NCI-H128 (cell line): ENCODE results near the gene APLF.
A peak's percentile ranks its signal among the peaks of the same experiment; 100 is the strongest.

Experiments used
- DNase-seq: peaks from one replicate; lab custom pipeline; 2025; ENCODE audit not compliant: unreplicated experiment; lab: John Stamatoyannopoulos, UW

The APLF gene, protein sequence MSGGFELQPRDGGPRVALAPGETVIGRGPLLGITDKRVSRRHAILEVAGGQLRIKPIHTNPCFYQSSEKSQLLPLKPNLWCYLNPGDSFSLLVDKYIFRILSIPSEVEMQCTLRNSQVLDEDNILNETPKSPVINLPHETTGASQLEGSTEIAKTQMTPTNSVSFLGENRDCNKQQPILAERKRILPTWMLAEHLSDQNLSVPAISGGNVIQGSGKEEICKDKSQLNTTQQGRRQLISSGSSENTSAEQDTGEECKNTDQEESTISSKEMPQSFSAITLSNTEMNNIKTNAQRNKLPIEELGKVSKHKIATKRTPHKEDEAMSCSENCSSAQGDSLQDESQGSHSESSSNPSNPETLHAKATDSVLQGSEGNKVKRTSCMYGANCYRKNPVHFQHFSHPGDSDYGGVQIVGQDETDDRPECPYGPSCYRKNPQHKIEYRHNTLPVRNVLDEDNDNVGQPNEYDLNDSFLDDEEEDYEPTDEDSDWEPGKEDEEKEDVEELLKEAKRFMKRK

DNA sequence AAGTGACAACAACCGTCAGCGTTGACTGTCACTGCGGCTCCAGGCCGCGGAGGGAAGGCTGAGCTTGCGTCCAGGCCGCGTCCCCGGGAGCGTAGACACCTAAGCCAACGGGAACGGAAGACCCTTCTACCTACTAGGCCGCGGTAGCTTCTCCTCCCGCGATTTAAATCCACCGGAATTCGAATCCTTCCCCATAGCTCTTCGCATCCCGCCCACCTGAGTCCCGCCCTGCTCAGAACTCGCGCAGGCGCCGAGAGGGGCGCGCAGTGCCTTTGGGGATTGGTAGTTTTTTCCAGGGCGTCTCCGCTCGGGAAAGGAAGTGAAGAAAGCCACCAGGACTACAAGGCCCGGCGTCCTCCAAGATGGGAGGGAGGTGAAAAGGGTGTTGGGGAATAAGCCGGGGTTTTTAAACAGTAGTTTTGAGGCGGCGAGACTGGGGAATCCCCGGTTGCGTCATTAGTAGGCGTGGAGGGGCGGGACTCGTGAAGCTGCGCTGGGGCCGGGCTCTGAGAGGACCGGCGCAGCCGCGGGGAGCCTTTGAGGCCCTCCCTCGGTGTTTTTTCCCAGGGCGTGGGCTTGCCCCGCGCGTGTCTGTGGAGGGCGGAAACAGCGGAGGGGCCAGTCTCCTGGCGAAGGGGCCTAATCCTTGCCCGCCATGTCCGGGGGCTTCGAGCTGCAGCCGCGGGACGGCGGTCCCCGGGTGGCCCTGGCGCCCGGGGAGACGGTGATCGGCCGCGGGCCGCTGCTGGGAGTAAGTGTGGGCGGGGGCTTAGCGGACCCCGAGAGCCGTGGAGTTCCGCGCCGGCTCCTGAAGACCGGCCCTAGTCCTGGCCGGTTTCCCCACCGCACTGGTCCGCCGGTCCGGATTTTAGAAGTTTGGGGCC is at the start of gene APLF, which contains the start of gene FBXO48:
APLF (plus strand) TSS at position 509 of the 884 bp plus-strand sequence; CDS start at position 656, 147 bp downstream.
FBXO48 (minus strand) TSS at position 218 of the 884 bp plus-strand sequence. CDS start 2,149 bp downstream, outside the sequence.
- DNase-seq: peak; percentile 94

DNA sequence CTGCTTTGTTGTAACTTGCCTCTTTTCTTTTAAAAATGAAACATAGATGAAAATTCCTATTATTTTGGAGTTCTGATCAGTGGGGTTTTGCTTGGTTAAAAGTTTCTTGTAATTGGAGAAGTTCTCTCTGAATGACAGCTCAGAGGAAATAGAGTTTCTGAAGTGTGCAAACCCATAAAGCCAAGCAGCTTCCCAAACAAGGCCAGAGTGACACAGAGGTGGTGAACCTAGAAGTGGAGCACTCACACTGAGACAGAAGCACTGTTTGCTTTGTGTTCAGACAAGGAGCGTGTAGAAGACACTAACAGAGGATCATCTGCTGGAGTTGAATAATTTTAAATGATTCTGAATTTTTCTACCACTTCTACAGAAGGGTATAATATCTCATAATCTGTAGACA is 49.5 kb upstream of the APLF start:
- no peak for DNase-seq

DNA sequence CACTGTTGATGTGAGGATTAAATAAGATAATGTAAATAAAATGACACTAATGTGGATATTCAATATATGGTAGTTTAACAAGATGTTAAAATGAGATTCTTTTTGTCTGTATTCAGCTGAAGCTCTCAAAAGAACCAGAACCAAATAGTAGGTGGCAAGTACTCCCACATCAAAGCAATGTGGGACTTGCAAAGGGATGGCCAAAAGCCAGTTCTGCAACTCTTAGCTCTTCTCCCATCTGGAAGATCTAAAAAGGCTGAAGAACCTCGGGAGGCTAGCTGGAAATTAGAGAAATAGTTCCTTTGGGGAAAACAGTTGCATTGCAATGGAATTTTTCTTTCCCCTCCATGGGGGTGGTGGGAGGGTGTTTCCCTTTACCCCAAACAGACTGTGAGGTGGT is 49.0 kb upstream of the APLF start:
- DNase-seq: no peak

DNA sequence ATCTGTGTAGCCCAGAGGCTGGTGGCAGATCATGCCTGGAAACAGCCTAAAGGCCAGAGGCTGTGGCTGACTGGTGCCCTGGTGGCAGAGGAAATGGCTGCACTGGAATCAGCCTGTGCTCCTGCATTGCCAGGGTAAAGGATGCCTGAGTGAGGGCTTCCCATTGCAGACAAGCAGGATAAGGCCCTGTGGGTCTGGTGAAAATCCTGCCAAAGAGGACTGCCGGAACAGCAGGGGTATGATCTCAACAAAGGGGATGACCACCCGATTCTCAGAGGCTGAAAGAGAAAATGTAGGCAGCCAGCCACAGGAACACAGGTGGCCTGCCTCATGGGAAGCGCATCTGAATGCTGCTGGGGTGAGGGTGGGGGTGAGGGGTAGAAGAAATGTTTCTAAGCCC is 48.5 kb upstream of the APLF start:
- DNase-seq: no peak

DNA sequence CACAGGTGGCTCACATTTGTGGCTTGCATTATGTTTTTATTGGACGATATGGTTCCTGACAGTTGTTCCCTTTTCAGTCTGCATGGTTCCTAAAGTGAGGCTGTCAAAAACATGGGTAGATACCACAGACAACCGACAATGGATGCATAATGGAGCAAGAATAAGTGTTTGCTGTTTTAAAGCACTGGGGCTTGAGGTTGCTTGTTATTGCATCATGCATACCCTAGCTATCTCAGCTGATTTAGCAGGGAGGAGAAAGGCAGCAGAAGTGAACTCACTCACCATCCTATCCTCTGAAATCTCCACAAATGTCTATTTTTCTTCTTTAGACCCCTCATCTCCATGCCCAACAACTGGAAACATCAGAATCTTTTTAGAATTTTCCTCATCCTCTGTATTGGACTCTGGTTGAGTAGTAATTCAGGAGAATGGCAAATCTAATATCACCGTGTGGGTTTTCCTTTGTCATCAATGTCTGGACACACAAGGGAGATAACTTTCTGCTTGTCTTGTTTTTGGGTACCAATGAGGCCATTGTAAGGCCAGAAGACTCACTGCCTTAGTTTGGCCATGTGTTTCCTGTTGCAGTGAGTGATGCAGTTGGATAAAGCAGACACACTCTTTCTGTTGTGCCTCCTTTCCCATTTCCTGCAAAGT is 47.0 kb upstream of the APLF start:
- DNase-seq: no peak

DNA sequence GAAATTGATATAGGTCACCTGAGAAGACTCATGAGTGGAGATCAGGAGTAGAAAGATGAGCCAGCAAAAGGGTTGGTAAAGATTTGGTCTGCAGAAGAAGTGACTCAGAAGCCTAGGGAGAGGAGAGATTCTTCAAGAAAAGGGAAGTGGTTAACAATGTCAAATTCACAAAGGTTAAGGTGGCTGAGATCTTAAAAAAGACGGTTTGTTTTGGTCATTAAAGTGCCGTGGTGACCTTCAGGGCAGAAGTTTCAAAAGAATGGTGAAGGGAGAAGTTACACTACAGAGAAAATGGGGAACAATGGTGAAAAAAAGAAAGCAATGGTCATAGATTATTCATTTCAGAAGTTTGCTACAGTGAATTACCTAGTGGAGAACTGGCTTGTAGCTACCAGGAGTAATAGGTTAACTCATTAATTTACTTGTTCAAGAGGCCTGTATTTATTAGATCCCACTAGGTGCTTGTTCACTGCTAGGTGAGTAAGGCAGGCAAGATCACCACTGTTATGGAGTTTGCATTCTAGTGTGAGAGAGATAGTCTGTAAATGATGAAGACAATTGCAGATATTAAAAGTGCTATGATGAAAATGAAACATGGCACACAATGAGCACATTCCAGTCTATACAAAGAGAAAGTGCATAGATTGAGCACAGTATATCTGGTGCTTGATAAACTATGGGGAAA is 43.3 kb upstream of the APLF start:
- no peak for DNase-seq

DNA sequence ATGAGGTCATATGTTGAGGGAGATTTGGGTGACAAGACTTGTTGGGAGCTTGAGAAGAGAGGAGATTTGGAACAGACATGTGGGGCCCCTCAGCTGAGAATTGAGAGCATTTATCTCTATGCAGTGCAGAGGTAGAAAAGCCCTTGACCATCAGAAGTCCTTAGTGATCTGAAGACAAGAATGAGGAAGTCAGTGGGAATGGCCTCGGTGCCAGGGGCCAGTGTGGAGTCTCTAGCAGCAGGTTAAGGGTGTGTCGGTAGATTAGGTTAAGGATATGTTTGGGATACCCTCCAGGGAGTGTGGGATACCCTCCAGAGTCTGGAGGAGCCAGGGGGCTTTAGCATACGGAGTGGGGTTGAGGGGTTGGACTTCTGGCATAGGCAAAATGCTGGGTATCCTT is 41.9 kb upstream of the APLF start:
- DNase-seq: no peak

DNA sequence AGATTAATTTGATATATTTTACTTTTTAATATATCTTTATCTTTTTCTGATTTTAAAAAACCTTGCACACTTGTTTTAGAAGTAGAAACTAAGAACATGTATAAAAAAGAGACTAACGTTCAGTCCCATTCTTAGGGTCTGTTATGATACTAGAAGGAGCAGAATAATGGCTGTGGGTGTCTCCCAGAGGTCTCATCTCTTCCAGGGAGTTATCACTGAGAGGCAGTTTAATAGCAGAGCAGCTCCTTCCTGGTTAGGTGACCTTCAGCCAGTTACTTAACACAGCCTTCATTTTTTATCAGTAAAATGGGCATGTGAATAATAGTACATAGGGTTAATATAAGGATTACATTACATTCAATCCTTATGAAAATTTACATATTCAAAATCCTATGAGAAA is 40.9 kb upstream of the APLF start:
- DNase-seq: no peak

DNA sequence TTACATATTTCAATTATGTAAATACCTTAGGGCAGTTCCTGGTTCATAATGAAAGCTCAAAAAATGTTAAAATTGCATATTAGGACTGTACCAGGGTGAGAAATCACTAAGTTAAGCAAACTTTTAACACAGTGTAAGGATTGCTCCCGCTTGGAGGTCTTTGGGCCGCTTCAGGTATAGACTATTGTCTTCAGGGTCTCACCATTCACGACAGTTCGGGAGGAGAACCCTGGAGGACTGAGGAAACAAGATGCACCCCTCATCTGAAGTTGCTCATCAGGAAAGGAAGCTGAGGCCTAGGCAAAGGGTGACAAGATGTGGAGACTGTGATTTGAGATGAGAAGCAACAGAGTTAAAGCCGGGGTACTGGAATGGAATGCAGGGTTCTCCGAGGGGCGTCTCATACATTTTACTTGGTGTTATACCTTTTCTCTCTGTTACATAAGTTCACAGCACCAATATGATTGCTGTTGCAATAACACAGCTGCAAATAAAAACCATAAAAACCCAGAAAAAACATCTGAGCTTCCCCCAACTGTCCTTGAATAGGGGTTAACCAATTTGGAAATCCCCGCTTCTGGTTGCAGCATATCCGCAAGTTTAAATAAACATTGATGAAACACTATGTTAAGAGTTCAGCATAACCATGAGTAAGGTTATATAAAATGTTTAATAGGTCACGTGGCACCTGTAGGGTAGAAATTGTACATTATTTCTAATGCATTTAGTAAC is 40.4 kb upstream of the APLF start:
- DNase-seq: no peak

DNA sequence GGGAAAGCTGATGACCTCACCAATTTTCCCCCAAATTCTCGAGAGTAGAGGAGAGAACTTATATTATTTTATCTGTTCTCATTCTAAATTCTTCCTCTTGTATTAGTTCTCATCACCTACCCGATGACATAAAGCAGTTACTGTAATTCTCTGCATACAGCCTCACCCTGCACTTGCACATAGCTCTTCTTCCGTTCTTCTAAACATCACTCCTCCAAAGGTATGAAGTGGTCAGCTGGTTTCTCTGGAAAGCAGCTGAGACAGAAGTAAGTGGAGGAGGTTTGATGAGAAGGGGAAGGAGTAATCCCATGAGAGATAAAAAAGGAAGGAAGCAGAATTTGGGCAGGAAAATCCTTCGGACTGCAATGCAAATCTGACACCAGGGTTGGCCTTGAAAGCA is 39.3 kb upstream of the APLF start:
- DNase-seq: no peak

DNA sequence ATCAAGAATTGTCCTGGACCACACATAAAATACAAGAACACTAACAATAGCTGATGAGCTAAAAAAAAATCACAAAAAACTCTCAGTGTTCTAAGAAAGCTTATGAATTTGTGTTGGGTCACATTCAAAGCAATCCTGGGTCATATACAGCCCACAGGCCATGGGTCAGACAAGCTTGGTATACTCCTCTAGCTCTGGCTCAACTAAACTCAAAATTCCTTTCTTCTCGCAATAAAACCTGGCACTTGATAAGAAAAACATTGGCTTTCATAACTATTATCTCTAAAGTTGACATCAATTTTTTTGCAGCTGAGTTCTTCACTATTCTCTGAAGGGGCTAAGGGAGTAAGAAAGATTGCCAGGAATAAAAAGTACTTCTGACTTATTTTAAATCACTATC is 38.6 kb upstream of the APLF start:
- no peak for DNase-seq

DNA sequence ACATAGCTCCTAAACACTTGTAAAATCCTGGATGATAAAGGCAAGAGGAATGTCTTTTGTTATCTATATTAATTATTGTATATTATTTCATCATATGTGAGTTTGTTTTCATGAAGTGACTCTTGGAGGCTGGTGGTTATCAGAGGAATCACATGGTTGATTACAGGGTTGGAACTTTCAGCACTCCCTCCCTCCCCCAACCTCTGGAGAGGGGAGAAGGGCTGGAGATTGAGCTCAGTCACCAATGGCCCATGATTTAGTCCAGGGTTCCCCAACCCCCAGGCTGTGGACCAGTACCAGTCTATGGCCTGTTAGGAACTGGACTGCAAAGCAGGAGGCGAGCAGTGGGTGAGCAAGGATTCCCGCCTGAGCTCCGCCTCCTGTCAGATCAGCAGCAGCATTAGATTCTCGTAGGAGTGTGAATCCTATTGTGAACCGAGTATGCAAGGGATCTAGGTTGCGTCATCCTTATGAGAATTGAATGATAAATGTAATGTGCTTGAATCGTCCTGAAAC is 38.0 kb upstream of the APLF start:
- no peak for DNase-seq

DNA sequence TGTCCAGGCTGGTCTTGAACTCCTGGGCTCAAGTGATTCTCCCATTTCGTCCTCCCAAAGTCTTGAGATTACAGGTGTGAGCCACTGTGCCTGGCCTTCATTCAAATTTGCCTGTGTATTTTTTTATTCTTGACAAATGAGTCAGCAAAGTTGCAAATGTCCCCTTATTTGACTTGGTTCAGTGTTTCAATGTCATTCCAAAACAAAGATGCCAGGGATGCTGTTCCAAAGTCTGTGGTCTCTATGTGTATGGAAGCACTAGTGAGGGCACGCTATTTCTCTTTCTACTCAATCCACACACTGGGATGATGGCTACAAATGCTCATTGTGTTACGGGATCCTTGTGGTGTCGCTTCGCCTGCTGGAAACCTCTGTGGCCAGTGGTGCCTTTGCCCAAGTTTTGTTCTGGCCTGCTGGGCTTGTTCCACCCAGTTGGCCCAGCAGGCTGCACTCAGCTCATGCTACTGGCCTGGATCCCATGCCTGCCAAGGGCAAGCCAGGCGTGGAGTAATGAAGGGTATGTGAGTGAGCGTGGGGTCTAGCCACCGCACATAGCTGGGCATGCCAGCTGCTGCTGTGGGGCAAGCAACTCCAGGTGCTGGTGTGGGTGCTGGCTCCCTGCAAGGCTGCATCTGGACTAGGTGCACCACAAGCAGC is 35.9 kb upstream of the APLF start:
- DNase-seq: no peak

DNA sequence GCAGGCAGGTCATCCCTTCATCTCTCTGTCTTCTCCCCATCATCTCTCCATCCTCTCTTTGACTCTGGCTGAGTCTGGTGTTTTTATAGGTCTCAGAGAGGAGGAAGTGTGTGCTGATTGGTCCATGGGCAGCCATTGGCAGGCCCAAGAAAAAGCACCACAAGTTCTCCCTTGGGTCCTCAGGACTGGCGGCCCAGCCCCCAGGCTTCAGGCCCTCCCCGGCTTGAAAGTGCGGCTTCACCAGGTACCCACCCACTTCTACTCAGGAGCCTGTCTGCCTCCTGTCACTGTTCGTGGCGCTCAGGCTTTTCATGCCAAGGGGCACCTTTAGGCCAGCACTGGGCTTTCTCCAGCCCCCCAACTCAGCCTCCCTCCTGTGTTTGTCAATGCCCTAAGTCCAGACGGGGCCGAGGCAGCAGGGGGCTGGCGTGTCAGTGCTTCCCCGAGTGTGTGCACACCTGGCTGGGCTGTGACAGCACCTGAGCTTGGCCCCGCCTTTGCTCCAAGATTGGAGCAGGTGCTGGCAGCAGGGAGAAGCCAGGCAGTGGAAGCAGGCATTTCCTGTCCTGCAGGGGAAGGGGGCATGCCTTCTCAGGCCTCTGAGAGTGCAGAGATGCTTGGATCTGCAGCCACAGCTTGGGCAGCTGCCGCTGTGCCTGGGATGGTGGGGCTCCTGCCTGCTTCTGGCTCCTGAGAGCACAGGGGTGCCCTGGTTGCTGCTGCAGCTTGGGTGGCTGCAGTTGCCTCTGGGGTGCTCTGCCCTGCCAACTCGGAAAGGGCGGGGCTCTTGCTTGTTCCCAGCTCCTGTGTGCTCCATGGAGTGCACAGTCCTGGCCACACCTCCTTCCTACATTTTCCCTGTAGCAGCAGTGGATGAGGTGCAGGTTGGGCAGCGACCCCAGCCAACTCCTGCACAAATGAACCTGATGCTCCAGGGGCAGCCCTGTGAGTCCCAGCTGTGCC is 34.4 kb upstream of the APLF start:
- no peak for DNase-seq

DNA sequence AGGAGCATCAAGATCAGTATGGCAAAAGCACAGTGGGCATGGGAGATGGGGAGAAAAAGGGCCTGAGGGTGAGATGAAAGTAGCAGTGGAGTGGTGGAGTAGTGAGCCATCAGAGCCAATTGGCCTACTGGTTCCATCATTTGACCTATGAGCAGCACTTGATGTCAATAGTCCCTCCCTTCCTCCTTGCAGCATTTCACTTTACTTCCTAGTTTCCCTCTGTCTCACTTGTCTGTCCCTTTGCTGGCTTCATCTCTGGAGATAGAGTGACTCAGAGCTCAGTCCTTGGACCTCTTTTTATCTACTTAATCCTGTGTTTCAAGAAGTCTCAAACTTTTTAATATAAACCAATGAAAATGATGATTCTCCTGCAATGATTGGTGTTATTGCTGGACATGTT is 32.4 kb upstream of the APLF start:
- no peak for DNase-seq

DNA sequence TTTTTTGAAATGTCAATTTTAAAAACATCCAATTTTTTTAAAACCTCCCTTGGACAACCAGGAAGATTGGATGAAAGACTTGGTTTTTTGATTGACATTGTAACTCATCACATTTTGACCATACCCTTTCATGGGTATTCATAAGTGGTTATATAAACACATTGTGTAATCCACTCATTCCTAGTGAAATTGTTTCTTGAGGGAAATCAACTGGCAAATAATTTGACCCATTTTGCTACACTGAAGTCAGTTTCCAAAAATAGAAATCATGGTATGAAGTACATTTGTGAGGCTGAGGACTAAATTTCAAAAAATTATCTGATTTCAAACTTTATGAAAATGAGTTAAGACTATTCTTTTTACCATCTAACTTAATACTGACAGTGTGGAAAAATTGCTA is 31.8 kb upstream of the APLF start:
- DNase-seq: no peak

DNA sequence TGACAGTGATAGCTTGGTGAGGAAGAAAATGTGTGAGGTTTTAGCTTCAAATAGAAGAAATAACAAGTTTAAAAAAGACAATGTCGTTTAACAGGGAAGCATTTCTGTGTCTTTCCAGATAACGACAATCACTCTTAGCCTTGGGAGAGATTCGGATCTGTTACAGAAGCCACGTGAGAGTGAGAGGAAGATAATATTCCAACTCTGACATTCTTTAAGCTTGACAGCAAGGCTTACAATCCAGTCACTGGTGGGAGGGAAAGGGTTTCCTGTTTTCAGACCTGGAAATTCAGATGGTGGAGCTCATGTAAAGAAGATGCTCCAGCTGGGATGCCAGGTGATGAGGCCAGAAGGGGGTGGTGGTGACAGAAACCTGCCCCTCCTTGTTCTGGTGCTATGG is 31.1 kb upstream of the APLF start:
- DNase-seq: no peak
